GM19043 (cell line): Measurements from ENCODE around the gene TNFRSF18.
"Not testable (repeated sequence)": the region's sequence is repeated elsewhere in the genome, so short reads cannot be mapped to it uniquely, and the experiment has no call there.

Experiments
- ATAC-seq: cut with Tn5 transposase; IDR thresholded peaks from one replicate; pipeline ENCODE4 v1.9.1; 2021; ENCODE audit warnings: low read depth; ENCODE audit not compliant: unreplicated experiment

The TNFRSF18 gene

GRCh38 chr1:1199141-1199960 lies 7.0 kb downstream of the TNFRSF18 start:
- no peak for ATAC-seq

DNA sequence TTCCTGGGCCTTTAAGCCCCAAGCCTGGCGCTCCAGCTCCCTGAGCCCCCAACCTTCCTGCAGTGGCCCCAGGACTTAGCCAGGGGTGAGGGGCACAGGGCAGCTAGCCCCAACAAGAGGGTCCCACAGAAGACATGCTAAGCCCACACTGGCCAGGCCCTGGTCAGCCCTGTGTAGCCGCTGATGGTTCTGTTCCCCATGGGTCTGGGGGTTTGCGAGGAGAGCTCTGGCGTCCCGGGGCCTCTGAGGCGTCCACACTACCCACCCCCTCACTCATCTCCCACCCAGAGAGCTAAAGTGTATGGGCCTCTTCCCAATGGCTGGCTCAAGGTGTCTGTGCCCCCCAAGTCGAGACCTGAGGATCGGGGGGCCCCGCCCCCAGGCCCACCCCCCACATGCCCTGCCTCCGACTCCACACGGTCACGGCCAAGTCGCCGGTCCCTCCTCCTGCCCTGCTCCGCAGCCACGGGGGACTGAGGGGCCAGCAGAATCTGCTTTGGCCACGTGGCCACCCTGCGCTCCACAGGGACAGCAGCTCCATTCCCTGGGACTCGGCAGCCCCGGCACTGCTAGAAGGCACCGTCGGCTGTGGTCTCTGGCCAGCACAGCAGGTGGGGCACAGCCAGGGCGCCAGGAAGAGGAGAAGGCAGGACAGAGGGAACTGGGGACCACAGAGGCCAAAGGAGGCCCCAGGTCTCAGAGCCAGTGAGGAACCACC lies 7.8 kb downstream of the TNFRSF18 start:
- no peak for ATAC-seq

- ATAC-seq: no peak
Observed at GRCh38 chr1:1197551-1198422, 8.6 kb downstream of the TNFRSF18 start.

DNA sequence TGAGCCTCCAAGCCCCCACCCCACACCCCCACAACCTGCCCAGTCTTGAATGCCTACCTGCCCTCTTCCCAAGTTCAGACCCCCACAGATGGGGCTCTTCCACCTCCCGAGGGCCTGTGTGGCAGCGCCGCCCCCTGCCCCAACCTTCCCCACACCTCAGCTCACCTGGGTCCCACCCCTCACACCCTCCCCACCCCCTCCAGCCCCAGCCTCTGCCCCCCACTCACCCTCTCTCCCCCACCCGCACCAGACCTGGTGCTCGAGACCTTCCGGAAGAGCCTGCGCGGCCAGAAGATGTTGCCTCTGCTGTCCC lies 9.2 kb downstream of the TNFRSF18 start:
- no peak for ATAC-seq

DNA sequence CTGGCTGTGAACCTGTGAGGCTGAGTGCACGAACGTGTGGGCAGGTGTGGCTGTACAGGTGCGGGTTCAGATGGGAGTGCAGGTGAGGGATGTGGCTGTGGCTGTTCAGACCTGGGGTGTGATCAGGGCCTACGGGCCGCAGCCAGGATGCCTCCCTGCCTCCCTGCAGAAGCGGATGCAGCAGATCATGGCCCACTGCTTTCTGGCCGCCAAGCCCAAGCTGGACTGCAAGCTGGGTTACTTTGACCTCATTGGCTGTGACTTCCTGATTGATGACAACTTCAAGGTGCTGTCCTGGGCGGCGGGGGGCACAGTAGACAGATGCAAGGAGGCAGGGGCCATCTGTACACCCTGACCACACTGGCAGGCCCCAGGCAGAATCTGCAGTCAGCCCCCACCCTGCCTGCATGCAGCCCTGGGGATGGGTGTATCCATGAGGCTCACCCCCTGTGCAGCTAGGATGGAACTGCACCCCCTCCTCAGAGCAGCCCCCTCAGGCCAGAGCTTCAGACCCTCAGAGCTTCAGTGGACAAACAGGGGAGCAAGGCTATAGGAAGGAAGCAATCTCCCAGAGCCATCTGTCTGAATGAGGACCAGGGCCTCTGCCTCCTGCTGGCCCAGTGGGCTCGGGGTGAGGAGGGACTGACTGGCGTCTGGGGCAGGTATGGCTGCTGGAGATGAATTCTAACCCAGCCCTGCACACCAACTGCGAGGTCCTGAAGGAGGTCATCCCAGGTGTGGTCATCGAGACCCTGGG lies 9.8 kb downstream of the TNFRSF18 start:
- ATAC-seq: no peak

DNA sequence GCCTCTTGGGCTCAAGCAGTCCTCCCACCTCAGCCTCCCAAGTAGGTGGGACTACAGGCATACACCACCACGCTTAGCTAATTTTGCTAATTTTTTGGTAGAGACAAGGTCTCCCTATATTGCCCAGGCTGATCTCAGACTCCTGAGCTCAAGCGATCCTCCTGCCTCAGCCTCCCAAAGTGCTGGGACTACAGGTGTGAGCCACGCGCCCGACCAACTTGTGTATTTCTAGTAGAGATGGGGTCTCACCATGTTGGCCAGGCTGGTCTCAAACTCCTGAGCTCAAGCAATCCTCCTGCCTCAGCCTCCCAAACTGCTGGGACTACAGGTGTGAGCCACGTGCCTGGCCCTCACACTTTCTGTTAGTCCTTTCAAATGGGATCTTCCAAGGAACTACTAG lies 10.7 kb downstream of the TNFRSF18 start:
- ATAC-seq: not testable (repeated sequence)

GRCh38 chr1:1194723-1195122 lies 11.7 kb downstream of the TNFRSF18 start:
- no peak for ATAC-seq

- ATAC-seq: no peak
Observed at GRCh38 chr1:1191734-1192133, 14.7 kb downstream of the TNFRSF18 start.

DNA sequence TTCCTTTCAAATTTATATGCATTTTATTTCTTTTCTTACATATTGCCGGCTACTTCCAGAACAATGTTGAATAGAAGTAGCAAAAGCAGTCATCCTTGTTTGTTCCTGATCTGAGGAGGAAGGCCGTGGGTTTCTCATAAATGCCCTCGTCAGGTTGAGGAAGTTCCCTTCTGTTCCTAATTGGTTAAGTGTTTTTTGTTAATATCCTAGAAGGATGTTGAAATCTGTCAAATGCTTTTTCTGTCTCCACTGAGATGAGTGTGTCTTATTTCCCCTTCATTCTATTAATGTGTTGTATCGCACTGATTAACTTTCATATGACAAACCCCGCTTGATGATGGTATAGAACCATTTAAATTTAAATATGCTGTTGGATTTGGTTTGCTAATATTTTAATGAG lies 17.3 kb downstream of the TNFRSF18 start:
- no peak for ATAC-seq

DNA sequence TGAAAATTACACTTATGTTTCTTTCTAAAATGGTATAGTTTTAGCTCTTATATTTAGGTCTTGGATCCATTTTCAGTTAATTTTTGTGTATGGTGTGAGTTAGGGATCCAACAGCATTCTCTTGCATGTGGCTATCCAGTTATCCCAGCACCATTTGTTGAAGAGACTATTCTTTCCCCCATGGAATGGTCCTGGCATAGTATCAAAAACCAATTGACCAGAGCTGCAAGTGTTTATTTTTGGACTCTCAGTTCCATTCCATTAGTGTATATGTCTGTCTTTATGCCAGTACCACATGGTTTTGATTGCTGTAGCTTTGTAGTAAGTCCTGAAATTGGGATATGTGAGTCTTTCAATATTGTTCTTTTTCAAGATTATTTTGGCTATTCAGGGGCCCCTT lies 18.5 kb downstream of the TNFRSF18 start:
- ATAC-seq: no peak

DNA sequence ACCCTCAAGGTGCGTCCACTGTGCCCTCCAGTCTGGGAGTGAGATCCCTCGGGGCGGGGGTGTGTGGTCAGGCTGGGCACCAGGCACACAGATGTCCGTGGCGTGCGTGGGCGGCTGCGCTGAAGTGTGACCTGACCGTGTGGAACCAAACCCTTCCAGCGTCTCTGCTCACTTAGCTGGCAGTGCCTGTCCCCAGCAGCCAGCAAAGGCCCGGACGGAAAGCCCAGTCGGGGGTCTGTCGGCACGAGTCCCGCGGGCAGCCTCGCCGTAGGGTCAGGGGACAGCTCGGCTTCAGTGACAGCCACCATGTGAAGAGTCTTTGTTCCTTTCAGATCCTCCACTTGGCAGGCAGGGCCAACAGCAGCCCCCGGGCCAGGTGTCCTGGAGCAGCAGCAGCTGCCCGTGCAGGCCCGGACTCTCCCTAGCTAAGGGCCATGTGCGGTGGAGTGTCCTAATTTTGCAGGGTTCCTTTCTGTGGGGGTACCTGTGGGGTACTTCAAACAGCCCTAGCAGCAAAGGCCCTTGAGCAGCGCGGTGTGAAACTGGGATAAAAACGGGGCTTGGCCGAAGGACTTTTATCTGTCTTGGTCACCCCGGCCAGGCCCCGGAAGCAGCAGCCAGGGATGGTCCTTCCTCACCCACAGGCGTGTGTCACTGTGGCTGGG lies 21.2 kb downstream of the TNFRSF18 start:
- no peak for ATAC-seq

DNA sequence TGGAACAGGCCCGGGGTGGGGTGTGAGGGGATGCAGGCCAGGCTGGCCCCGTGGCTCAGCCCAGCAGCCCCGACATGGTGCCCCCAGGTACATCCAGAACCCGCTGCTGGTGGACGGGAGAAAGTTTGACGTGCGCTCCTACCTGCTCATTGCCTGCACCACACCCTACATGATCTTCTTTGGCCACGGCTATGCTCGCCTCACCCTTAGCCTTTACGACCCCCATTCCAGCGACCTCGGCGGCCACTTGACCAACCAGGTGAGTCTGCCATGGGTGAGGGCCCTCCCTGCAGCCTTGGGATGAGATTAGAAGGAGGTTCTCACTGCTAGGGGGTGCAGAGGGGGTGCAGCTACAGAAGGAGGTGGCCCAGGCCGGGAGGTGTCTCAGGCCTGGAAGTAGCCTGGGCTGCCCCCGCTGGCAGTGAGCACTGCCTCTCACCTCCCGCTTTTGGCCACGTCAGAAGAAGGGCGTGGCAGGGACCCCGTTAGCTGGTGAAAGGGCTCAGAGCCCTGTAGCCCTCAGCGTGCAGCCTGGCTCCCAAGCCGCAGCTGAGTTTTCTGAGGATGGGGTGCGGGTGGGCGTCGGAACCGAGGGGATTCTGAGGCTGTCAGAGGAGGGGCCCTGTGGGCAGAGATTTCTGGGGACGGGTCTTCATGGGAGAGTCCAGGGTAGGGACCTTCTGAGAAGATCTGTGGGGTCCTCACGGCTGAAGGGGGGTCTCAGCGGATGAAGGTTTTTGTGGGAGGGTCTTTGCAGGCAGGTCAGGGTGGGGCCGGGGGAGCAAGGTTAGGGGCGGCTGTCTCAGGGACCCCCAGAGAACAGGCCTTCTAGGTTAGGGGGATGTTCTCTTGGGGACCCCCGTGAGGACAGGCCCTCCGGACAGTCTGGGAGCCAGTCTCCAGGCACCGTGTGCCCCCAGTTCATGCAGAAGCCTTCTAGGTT lies 22.3 kb downstream of the TNFRSF18 start:
- ATAC-seq: no peak

DNA sequence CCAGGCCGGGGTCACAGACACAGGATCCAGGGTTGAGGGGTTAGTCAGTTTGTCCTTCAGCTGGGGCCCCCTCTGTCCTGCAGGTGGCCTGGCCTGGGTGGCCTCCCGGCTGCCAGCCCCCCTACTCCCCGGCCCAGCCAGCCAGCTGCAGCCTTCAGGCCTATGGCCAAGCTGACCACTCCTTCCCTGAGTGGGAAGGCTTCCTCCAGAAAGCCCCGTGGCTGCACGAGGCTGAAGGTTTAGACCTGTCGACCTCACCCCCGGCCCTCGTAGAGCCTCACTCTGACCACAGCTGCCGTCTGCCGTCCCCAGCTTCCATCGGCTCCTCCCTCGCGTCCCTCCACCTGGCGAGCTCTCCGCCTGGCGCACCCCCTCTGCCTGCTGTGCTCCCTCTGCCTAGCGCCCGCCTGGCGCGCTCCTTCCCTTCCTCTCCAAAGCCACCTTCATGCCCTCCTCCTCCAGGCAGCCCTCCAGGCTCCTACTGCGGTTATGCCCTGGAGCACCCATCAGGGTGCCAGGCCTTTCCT lies 23.1 kb downstream of the TNFRSF18 start:
- no peak for ATAC-seq

DNA sequence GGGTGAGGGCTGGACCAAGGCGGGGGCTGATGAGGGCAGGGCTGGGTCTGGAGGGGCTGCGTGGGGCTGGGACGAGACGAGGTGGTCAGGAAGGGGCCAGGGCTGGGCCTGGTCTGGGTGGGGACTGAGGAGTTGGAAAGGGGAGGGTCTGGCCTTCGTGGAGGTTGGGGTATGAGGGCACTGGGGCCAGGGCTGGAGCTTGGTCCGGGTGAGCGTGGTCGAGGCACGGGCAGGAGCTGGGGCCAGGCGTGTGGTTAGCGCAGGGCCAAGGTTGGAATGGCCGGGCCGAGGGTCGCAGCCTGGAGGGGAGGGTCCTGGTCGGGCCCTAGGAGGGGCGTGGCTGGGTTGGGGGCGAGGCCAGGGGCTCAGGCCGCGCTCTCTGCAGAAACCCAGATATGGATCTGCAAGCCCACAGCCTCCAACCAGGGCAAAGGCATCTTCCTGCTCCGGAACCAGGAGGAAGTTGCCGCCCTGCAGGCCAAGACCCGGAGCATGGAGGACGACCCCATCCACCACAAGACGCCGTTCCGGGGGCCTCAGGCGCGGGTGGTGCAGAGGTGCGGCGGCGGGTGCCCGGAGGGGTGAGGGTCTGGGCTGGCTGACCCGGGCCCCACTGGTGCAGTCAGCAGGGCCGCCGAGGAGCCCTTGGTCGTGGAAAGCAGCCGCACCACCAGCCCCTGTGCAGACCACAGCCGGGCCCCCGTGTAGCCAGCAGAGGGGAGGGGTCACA lies 23.7 kb downstream of the TNFRSF18 start:
- no peak for ATAC-seq

DNA sequence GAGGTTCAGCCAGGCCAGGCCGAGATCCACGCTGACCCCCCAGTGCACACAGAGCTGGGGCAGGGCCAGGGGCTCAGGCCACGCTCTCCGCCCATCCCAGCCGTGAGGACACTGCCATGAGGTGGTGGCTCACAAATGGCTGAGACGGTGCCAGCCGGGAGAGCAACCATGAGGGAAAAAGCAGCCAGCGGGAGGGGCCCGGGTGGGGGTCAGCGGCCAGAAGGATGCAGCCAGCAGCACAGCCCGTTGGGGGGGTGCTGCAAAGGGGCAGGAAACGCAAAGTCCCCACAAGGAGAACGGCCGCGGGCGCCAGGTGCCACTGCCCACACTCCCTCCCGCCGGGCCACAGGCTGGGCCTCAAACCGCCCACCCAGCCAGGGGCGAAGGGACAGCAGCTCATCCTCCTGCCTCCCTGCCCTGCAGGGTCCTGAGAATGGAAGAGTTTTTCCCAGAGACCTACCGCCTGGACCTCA lies 24.4 kb downstream of the TNFRSF18 start:
- ATAC-seq: no peak

DNA sequence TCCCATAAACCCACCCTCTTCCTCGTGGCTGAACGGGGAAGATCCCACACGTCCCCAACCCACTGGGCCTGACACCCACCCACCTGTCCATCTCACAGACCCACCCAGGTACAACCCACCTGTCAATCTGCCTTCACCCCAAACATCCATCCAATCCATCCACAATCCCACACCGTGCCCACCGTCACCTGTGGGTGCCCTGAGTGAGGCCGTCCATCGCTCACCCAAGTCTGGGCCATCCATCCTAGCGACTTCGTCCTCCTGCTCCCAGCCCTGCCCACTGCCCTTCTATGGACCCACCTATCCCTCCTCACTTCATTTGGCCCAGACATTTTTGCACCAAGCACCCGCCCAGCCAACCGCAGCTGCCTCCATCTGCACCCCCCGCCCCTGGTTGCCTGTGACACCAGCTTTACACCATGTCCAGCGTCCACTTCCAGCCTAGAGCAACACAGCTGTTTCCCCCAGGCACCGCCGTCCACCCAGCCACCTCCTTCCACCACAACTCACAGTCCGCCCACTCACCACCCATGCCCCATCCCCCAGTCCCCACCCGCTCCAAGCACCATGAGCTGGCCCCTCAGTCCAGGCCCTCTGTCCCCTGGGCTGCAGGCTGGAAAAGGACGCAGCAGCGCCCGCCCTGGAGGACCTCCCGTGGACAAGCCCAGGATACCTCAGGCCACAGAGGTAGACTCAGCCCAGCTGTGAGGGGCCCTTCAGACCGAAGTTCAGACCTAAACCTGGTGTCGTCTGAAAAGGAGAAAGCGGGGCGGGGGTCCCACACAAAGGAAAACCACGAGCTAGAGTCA lies 25.1 kb downstream of the TNFRSF18 start:
- ATAC-seq: no peak
